HG02759 (cell line): ENCODE measurements around the gene FLOT1.
"Not testable (repeated sequence)": the region's sequence is repeated elsewhere in the genome, so short reads cannot be mapped to it uniquely, and the experiment has no call there.

Experiments used
- ATAC-seq: cut with Tn5 transposase; IDR thresholded peaks from one replicate; pipeline ENCODE4 v1.9.1; 2021; ENCODE audit warnings: mild to moderate bottlenecking, moderate library complexity; ENCODE audit not compliant: unreplicated experiment

FLOT1 gene

DNA sequence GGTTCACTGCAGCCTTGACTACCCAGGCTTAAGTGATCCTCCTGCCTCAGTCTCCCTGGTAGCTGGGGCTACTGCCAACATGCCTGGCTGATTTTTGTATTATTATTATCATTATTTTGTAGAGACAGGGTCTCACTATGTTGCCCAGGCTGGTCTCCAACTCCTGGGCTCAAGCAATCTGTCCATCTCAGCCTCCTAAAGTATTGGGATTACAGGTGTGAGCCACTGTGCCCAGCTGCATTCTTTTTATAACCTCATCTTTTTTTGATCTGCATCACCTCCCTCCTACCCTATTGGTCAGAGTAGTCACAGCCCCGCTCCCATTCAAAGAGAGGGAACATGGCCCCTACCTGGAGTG, 25.4 kb upstream of the FLOT1 start:
- ATAC-seq, result no peak

DNA sequence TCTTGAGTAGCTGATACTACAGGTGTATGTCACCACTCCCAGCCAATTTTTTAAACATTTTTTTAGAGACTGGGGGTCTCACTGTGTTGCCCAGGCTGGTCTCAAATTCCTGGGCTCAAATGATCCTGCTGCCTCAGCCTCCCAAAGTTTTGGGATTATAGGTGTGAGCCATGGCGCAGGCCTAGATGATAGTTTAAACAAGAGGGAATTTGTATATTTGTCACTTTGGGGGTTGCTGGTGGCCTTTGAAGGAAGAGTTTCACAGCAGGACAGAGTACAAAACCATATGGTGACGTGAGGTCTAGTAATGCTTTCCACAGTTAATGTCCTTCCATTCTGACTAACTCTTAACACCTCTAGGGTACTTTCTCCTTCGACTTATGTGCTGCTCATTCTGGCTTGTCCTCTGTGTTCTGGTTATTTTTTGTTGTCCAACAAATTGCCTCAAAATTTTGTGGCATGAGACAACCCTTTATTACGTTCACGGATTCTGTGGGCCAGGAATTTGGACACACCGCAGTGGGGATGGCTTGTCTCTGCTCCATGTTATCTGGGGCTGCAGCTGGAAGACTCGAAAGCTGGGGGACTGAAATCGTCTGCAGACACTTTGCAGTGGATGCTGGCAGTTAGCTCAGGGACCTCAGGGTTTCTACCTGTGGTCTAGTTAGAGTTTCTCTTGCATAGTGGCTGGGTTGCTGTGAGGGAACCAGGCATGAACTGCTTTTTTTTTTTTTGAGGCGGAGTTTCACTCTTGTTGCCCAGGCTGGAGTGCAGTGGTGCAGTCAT, 24.9 kb upstream of the FLOT1 start:
- peak; percentile 59 for ATAC-seq

DNA sequence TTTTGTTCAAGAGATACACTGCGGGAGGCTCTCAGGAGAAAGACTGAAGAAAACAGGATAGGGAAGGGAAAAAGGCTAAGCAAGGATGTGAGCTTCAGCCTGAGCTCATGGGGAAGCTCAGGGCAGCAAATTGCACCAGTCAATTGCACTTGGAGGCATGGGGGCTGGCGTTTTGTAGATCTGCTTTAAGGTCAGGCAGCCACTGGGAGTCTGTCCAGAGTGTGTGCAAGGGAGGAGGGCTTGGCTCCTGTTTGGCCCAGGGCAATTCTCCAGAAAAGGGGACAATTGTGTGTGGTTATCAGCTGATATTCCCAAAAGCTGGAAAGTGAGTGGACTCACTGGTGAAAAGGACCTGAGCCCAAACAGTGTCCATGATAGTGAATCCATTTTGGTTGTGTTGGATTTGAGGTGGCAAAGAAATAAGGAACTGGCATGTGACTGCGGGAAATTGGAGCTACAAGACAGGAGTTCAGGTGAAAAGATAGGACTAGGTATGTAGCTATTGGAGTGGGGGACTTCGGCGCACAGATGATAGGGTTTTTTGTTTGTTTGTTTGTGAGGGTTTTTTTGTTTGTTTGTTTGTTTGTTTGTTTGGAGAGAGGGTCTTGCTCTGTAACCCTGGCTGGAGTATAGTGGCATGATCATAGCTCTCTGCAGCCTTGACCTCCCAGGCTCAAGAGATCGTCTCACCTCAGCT, 24.1 kb upstream of the FLOT1 start:
- ATAC-seq, result no peak

GRCh38 chr6:30765495-30765894, 23.0 kb upstream of the FLOT1 start:
- ATAC-seq, result not testable (repeated sequence)

GRCh38 chr6:30764490-30765043, 22.1 kb upstream of the FLOT1 start:
- not testable (repeated sequence) for ATAC-seq

DNA sequence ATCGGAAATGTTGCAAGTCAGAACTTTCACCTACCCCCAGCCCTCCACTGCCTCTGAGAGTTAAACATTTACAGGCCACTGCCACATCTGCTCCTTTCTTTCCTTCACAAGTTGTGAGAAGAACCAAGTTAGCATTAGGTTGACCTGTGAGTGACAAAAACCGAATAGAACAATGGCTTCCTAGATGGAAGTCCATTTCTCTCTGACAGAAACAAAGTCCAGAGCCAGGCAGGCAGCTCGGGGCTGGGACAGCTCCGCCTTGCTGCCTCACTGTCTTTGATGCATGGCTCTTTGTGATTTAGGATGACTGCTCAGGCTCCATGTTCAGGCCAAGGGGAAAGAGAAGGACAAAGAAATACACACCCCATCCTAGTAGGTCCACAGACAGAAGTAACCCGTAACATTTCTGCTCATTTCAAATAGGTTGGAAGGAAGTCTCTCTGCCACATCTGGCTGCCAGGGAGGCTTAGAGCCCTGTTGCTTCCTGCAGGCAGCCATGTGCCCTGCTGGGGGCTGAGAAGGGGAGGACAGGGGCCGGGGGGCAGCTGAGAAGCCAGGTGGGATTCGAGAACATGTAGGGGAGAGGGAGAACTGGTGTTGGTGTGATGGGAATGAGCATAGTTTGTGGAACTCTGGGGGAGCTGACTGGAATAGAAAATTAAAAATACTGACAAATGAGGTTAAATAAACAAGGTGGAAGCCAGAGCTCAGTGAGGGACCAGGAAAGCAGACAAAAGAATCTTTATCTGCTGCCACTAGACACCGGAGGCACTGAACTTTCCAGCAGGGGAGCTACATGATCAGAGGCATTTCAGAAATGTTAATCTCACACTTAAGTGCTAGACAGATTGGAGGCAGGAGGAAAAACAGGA, 21.4 kb upstream of the FLOT1 start:
- ATAC-seq, result peak; percentile 52

DNA sequence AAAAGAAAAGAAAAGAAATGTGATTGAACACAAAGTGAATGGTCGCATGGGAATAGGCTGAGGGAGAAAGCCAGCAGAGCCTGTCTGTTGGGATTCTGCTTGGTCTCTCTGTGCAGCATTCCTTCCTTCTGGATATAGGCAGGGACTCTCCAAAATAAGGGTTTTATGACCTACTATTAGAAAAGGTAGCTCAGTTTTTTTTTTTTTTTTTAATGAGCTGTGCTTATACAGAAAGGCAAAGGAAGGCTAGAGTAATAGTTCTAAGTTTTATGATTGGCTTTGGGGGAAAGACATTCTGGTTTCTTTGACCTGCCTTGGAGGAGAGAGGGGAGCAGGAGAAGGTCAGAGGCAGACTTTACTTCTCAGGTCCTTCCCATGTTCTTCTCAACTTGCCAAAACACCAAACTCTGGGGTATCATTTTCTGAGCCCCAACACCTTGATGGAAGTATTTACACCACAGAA, 20.7 kb upstream of the FLOT1 start:
- ATAC-seq, result no peak

- ATAC-seq, result no peak
Measured at GRCh38 chr6:30761791-30762429, 19.4 kb upstream of the FLOT1 start.

- ATAC-seq, result no peak
Measured at GRCh38 chr6:30760549-30760948, 18.1 kb upstream of the FLOT1 start.

GRCh38 chr6:30759575-30760239, 17.2 kb upstream of the FLOT1 start:
- ATAC-seq, result no peak

GRCh38 chr6:30757261-30757904, 14.9 kb upstream of the FLOT1 start:
- no peak for ATAC-seq

- not testable (repeated sequence) for ATAC-seq
Measured at GRCh38 chr6:30756405-30757003, 14.0 kb upstream of the FLOT1 start.

- no peak for ATAC-seq
Measured at GRCh38 chr6:30754631-30755030, 12.1 kb upstream of the FLOT1 start.

DNA sequence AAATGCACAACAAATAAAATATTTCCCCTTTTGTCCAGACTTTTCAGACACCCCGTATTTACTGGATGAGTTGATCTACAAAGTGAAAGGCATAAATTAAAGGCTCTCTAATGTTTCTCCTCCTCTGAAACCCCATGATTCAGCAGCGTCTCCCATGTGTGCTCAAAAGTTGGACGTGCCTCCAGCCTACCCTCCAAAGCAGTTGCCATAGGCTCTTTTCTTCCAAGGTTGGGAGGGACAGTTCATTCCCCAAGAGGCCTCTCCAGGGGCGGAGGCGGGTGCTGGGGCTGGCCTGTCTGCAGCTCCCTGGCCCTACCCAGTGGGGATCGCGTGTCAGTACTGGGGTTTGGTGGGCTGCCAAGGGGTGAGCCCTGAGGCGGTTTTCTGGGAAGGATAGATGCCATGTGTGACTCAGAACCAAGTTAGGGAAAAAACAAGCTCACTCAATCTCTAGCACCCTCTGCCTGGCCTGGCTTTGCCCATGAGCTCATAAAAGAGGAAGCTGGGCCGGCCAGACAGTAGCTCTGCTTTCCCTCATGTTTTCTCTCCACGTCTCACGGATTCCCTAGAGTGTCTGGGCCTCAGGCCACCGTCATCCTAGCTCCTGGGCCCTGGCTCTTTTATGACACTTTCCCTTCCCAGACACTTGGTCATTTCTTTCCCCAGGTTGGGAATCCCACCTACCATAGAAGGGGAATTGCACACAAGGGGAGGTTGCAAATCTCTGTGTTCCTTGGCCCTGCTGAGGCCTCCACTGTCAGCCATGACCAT, 9.9 kb upstream of the FLOT1 start:
- ATAC-seq, result no peak

GRCh38 chr6:30750379-30750668, 7.8 kb upstream of the FLOT1 start:
- ATAC-seq, result no peak

- ATAC-seq, result no peak
Measured at GRCh38 chr6:30749554-30750378, 7.3 kb upstream of the FLOT1 start.

- ATAC-seq, result no peak
Measured at GRCh38 chr6:30748851-30749540, 6.5 kb upstream of the FLOT1 start.
